Heart right ventricle (tissue), 16 donors: ENCODE data around the gene CRYBA2. TPM values are rescaled to one million over a fixed set of nuclear protein-coding genes. Genes with fewer than 3 reads are reported as not detected.

ENCODE experiments used
- ATAC-seq, 8 donors: fragments of 200-7000 bp; cut with Tn5 transposase; one replicate each; pipeline ENCODE4 v1.9.1; 2020; ENCODE audit warnings: mild to moderate bottlenecking in 8 of 8, moderate library complexity in 8 of 8, moderate number of reproducible peaks in 1 of 8
- DNase-seq, 2 donors: peaks; one replicate each; pipeline ENCODE4 v3.0.0-alpha.2; 2020
- H3K27ac ChIP-seq, 10 donors: fragments of 200-600 bp; sonication (generic) in 2 of 10; one replicate each; pipeline versions ENCODE4 v1.5.0 to v1.8.0; 2020 to 2022; ENCODE audit warnings: mild to moderate bottlenecking in 3 of 10
- H3K27me3 ChIP-seq, 7 donors: fragments of 200-600 bp; one replicate each; pipeline ENCODE4 v1.8.0; 2021 to 2022; ENCODE audit warnings: mild to moderate bottlenecking in 2 of 7
- H3K36me3 ChIP-seq, 9 donors: fragments of 200-600 bp; sonication (generic) in 1 of 9; one replicate each; pipeline versions ENCODE4 v1.5.0 to v1.8.0; 2020 to 2022; ENCODE audit warnings: mild to moderate bottlenecking in 2 of 9
- H3K4me1 ChIP-seq, 9 donors: fragments of 200-600 bp; sonication (generic) in 1 of 9; one replicate each; pipeline versions ENCODE4 v1.5.0 to v1.8.0; 2020 to 2022; ENCODE audit warnings: mild to moderate bottlenecking in 4 of 9
- H3K4me3 ChIP-seq, 10 donors: fragments of 200-600 bp; sonication (generic) in 2 of 10; one replicate each; pipeline versions ENCODE4 v1.5.0 to v1.8.0; 2020 to 2022; ENCODE audit warnings: mild to moderate bottlenecking in 7 of 10, moderate library complexity in 2 of 10
- H3K9me3 ChIP-seq, 11 donors: fragments of 200-600 bp in 10 of 11; sonication (generic) in 2 of 11; one replicate each; pipeline versions ENCODE4 v1.5.0 to v1.8.0; 2013 to 2022; ENCODE audit warnings: mild to moderate bottlenecking in 2 of 11, control low read depth in 1 of 11, moderate library complexity in 1 of 11
- CTCF ChIP-seq, 9 donors: fragments of 200-600 bp; sonication (generic) in 2 of 9; IDR thresholded peaks; one replicate each; pipeline versions ENCODE4 v1.5.0 to v1.8.0; 2021 to 2022; ENCODE audit warnings: antibody characterized with exemption in 9 of 9, mild to moderate bottlenecking in 5 of 9, moderate library complexity in 1 of 9
- WGBS, 2 donors: extraction: QIAGEN DNeasy Blood & Tissue Kit; methylation state at CpG; one replicate each; pipeline ENCODE4 v1.1.7; 2013; ENCODE audit warnings: inconsistent platforms in 1 of 2; 5-methylcytosine and 5-hydroxymethylcytosine counted together
- intact Hi-C, 10 donors: fragments of 100-400 bp; cut with DNase I; formaldehyde crosslinking; loops; one replicate each; pipeline versions ENCODE4 v1.11.1 to v1.14.2; 2022
- polyA plus RNA-seq, 2 donors: library from polyadenylated mRNA; stranded (reverse); fragments of 200-250 nt; gene quantifications; one replicate each; pipeline ENCODE4 v1.2.3, GENCODE V29; 2013
- total RNA-seq, 10 donors: library from RNA; stranded (reverse); fragmentation: NEBNext Ultra II Directional in 3 of 10; extraction: Animal tissue kit (Norgen Biotek cat#: 25700) in 3 of 10; gene quantifications; one replicate each; pipeline versions ENCODE4 v1.2.1 to v1.2.4, GENCODE V29; 2021 to 2023
- donor health status: Arrhythmogenic right ventricular cardiomyopathy.
- donor health status: ischemic (EF 13 %, LVEDD 7.1; RV severe dilation, severe dysfunction).
- donor health status: healthy with polysubstance abuse.
- donor health status: DM: no; HTN: yes; CAD: no.
- donor health status: DM: no; HTN: no; CAD: no.
- donor health status: ischemic (EF 25% LVEDD 6.9; RV normal size, moderate dysfunction).
- donor health status: ischemic (EF 25% LVEDD 5.7; RV mildly dilated, moderate dysfunction).
- donor health status: healthy.
- donor health status: DM: yes; HTN: yes; CAD: no.
- donor health status: Ischemic cardiomyopathy.
- donor health status: ischemic (EF 35%, LVEDD 5.7; RV mildly dilated, moderate dysfunction).
- donor health status: nonischemic (EF 11% LVEDD 7.7; RV severe dilation, severe dysfunction).
- donor health status: DM: yes; HTN: yes; CAD: no.
- donor health status: PGD.
- donor health status: ischemic (EF 29% LVEDD 5.4; RV normal size, mild dysfunction).
- donor health status: nonischemic (EF 23%, LVEDD 6.1; RV moderate dilation, normal function).

CRYBA2 gene
- total and polyA plus RNA-seq, 12 donors, result not detected

- intact Hi-C loops, result no loop called here
- no peaks in the 10 kb centered on the region for H3K9me3 ChIP-seq
- DNase-seq (no peak), ATAC-seq (no peak)
- peak overlapping the region in 4 of 10 donors; percentile 13 to 47 (median 43) for H3K4me3 ChIP-seq
- H3K27ac ChIP-seq, result no peak overlapping the region
- TF ChIP-seq CTCF (IDR thresholded peaks at IDR 0.05), result no peak
- H3K4me1 ChIP-seq, result peaks cover 10 to 56% (median 42%) of the 10 kb centered on the region in 9 donors
- peaks cover 39 to 100% (median 98%) of the 10 kb centered on the region in 7 donors for H3K27me3 ChIP-seq
- WGBS, 2 donors, result 5 to 6% methylated on average over 26 of the region's 26 CpGs
- no peaks in the 10 kb centered on the region for H3K36me3 ChIP-seq
These were observed 12.4 kb downstream of the CRYBA2 start for GRCh38 chr2:218980735-218981389.

GRCh38 chr2:218979846-218980734 is 13.1 kb downstream of the CRYBA2 start:
- peak overlapping the region in 4 of 10 donors; percentile 2 to 31 (median 27) for H3K4me3 ChIP-seq
- DNase-seq (peak; percentile 79 to 82), ATAC-seq (peak; percentile 76 to 91 (median 84))
- intact Hi-C loops, result no loop called here
- no peaks in the 10 kb centered on the region for H3K9me3 ChIP-seq
- peaks cover 35 to 100% (median 98%) of the 10 kb centered on the region in 7 donors for H3K27me3 ChIP-seq
- no peaks in the 10 kb centered on the region for H3K36me3 ChIP-seq
- H3K27ac ChIP-seq, result no peak overlapping the region
- TF ChIP-seq CTCF (IDR thresholded peaks at IDR 0.05), result peak; percentile 81 to 95 (median 91)
- H3K4me1 ChIP-seq, result peaks cover 7 to 48% (median 35%) of the 10 kb centered on the region in 9 donors
- WGBS, 2 donors, result 1 to 4% methylated on average over 38 to 39 of the region's 39 CpGs

GRCh38 chr2:218975060-218975777 is 18.0 kb downstream of the CRYBA2 start:
- Histone ChIP-seq H3K36me3 (no peaks in the 10 kb centered on the region), H3K27me3 (peaks cover 0 to 84% (median 78%) of the 10 kb centered on the region in 7 donors), H3K27ac (no peak overlapping the region), H3K9me3 (peaks cover 0 to 2% (median 0%) of the 10 kb centered on the region in 11 donors), H3K4me3 (no peak overlapping the region), H3K4me1 (peaks cover 0 to 11% (median 0%) of the 10 kb centered on the region in 9 donors)
- intact Hi-C loops, result no loop called here
- TF ChIP-seq CTCF (IDR thresholded peaks at IDR 0.05), result no peak
- no peak for ATAC-seq
- DNase-seq, result no peak
- WGBS, 2 donors, result 65 to 75% methylated on average over 4 of the region's 4 CpGs

GRCh38 chr2:218970894-218971293 is 22.3 kb downstream of the CRYBA2 start:
- H3K4me1 ChIP-seq, result peaks cover 0 to 4% (median 0%) of the 10 kb centered on the region in 9 donors
- no peak for TF ChIP-seq CTCF (IDR thresholded peaks at IDR 0.05)
- H3K27me3 ChIP-seq, result peaks cover 0 to 65% (median 50%) of the 10 kb centered on the region in 7 donors
- WGBS, 2 donors, result 23% methylated on average over 1 of the region's 1 CpG
- ATAC-seq (peak; percentile 49 to 92 (median 69)), DNase-seq (no peak)
- H3K4me3 ChIP-seq, result no peak overlapping the region
- H3K9me3 ChIP-seq, result peaks cover 0 to 6% (median 0%) of the 10 kb centered on the region in 11 donors
- intact Hi-C loops, result no loop called here
- no peaks in the 10 kb centered on the region for H3K36me3 ChIP-seq
- peak overlapping the region in 1 of 10 donors; percentile 33 for H3K27ac ChIP-seq
